PC-3 (cell line): Measurements from ENCODE around the gene DUSP2. TPM values are rescaled to one million over a fixed set of nuclear protein-coding genes. Genes with fewer than 3 reads are reported as not detected.

Experiments
- ATAC-seq: fragments of 200-7000 bp; cut with Tn5 transposase; 2 replicates; pipeline ENCODE4 v1.9.1; 2020; ENCODE audit warnings: mild to moderate bottlenecking, moderate library complexity
- BruUV-seq: library from RNA; stranded (reverse); fragments of 400-500 nt; replicated peaks from 2 replicates; lab custom pipeline; 2021; lab: Mats Ljungman, UMichigan
- CTCF ChIA-PET: fragments of 300-600 bp; sonication (Branson Sonifier 250); formaldehyde crosslinking; loops from one replicate; lab custom pipeline; 2022; ENCODE audit warnings: antibody characterized with exemption; lab: Charles Lee
- POLR2A ChIA-PET: fragments of 300-600 bp; sonication (Branson Sonifier 250); formaldehyde crosslinking; loops from one replicate; lab custom pipeline; 2022; ENCODE audit warnings: antibody characterized with exemption; ENCODE audit not compliant: unreplicated experiment; lab: Charles Lee
- DNase-seq: peaks from one replicate; pipeline ENCODE4 v3.0.0-alpha.2; 2015
- H2AFZ ChIP-seq: fragments of 300-600 bp; sonication (generic); 2 replicates; pipeline ENCODE4 v1.6.0; 2016; ENCODE audit warnings: antibody characterized with exemption, low read length
- H3F3A ChIP-seq: fragments of 300-600 bp; sonication (generic); one replicate; pipeline ENCODE4 v1.6.0; 2017; ENCODE audit warnings: antibody characterized with exemption, low read length, control low read depth, mild to moderate bottlenecking; ENCODE audit not compliant: unreplicated experiment
- H3K27ac ChIP-seq: fragments of 300-600 bp; sonication (generic); 2 replicates; pipeline ENCODE4 v1.5.1; 2016; ENCODE audit warnings: mild to moderate bottlenecking, low read length
- H3K27me3 ChIP-seq: fragments of 300-600 bp; sonication (generic); 2 replicates; pipeline ENCODE4 v1.6.1; 2016; ENCODE audit warnings: low read length, mixed read lengths
- H3K36me3 ChIP-seq: fragments of 300-600 bp; sonication (generic); 2 replicates; pipeline ENCODE4 v1.6.1; 2016; ENCODE audit warnings: low read depth, mixed run types, low read length, mixed read lengths
- H3K4me1 ChIP-seq: fragments of 300-600 bp; sonication (generic); 2 replicates; pipeline ENCODE4 v1.5.1; 2016; ENCODE audit warnings: low read length; ENCODE audit not compliant: insufficient read depth
- H3K4me2 ChIP-seq: fragments of 300-600 bp; sonication (generic); 2 replicates; pipeline ENCODE4 v1.6.0; 2016; ENCODE audit warnings: low read length
- H3K4me3 ChIP-seq: fragments of 300-600 bp; sonication (generic); 2 replicates; pipeline ENCODE4 v1.5.1; 2016; ENCODE audit warnings: mild to moderate bottlenecking, low read length, mixed read lengths
- H3K79me2 ChIP-seq: fragments of 300-600 bp; sonication (generic); 2 replicates; pipeline ENCODE4 v1.6.1; 2017; ENCODE audit warnings: low read length, mixed read lengths
- H3K9ac ChIP-seq: fragments of 300-600 bp; sonication (generic); 2 replicates; pipeline ENCODE4 v1.6.0; 2016; ENCODE audit warnings: mild to moderate bottlenecking, low read length
- H3K9me2 ChIP-seq: fragments of 300-600 bp; sonication (generic); replicated peaks from 2 replicates; pipeline ENCODE4 v1.6.1; 2016; ENCODE audit warnings: mixed run types, low read length, mixed read lengths
- H3K9me3 ChIP-seq: fragments of 300-600 bp; sonication (generic); 2 replicates; pipeline ENCODE4 v1.6.1; 2016; ENCODE audit warnings: low read length, mixed read lengths
- H4K20me1 ChIP-seq: fragments of 300-600 bp; sonication (generic); 2 replicates; pipeline ENCODE4 v1.6.1; 2016; ENCODE audit warnings: low read length, mixed read lengths
- EZH2 ChIP-seq: fragments of 300-600 bp; sonication (generic); IDR thresholded peaks from one replicate; pipeline ENCODE4 v1.6.1; 2017; ENCODE audit warnings: antibody characterized with exemption, mild to moderate bottlenecking, low read length; ENCODE audit not compliant: unreplicated experiment
- EZH2phosphoT487 ChIP-seq: fragments of 300-600 bp; sonication (generic); IDR thresholded peaks from 2 replicates; pipeline ENCODE4 v1.6.1; 2018; ENCODE audit warnings: mild to moderate bottlenecking, antibody characterized with exemption, low read length, borderline replicate concordance
- intact Hi-C: fragments of 100-400 bp; cut with micrococcal nuclease; formaldehyde crosslinking; loops from 2 replicates; pipeline ENCODE4 v1.9.0; 2023
- total RNA-seq: library from RNA; depleted of rRNA; stranded (reverse); fragments of >200 nt; gene quantifications from 2 replicates; pipeline ENCODE4 v1.2.3, GENCODE V29; 2014
- TF ChIP-seq, protein P1 (sequence below): fragments of 300-600 bp; sonication (generic); conservative IDR thresholded peaks from 2 replicates; pipeline ENCODE4 v1.5.1; 2017; ENCODE audit warnings: antibody characterized with exemption, low read depth, mild to moderate bottlenecking, low read length

Gene DUSP2
- total RNA-seq, 1 experiment from 2014 or later = 6.9 TPM

GRCh38 chr2:96148410-96149217 is 3.4 kb upstream of the DUSP2 start:
- no peak overlapping the region for H2AFZ ChIP-seq
- ChIA-PET POLR2A (no interaction called here), CTCF (no interaction called here)
- no peaks in the 10 kb centered on the region for H3K9me2 ChIP-seq
- no peak for TF ChIP-seq EZH2phosphoT487
- TF ChIP-seq, protein P1, sequence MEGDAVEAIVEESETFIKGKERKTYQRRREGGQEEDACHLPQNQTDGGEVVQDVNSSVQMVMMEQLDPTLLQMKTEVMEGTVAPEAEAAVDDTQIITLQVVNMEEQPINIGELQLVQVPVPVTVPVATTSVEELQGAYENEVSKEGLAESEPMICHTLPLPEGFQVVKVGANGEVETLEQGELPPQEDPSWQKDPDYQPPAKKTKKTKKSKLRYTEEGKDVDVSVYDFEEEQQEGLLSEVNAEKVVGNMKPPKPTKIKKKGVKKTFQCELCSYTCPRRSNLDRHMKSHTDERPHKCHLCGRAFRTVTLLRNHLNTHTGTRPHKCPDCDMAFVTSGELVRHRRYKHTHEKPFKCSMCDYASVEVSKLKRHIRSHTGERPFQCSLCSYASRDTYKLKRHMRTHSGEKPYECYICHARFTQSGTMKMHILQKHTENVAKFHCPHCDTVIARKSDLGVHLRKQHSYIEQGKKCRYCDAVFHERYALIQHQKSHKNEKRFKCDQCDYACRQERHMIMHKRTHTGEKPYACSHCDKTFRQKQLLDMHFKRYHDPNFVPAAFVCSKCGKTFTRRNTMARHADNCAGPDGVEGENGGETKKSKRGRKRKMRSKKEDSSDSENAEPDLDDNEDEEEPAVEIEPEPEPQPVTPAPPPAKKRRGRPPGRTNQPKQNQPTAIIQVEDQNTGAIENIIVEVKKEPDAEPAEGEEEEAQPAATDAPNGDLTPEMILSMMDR = no peak
- no peak for TF ChIP-seq EZH2
- H4K20me1 ChIP-seq = no peaks in the 10 kb centered on the region
- H3F3A ChIP-seq = no peaks in the 10 kb centered on the region
- H3K9me3 ChIP-seq = no peaks in the 10 kb centered on the region
- H3K4me1 ChIP-seq = peaks cover 11% of the 10 kb centered on the region
- no peak overlapping the region for H3K4me3 ChIP-seq
- peak; percentile 50 for DNase-seq
- no TSS peak for BruUV-seq
- intact Hi-C loops = no loop called here
- no peaks in the 10 kb centered on the region for H3K27me3 ChIP-seq
- H3K9ac ChIP-seq = no peak overlapping the region
- no peaks in the 10 kb centered on the region for H3K36me3 ChIP-seq
- H3K79me2 ChIP-seq = peaks cover 12% of the 10 kb centered on the region
- no peak overlapping the region for H3K27ac ChIP-seq
- ATAC-seq = peak; percentile 40; the same call in 1 of the 2 replicates
- H3K4me2 ChIP-seq = no peak overlapping the region

DNA sequence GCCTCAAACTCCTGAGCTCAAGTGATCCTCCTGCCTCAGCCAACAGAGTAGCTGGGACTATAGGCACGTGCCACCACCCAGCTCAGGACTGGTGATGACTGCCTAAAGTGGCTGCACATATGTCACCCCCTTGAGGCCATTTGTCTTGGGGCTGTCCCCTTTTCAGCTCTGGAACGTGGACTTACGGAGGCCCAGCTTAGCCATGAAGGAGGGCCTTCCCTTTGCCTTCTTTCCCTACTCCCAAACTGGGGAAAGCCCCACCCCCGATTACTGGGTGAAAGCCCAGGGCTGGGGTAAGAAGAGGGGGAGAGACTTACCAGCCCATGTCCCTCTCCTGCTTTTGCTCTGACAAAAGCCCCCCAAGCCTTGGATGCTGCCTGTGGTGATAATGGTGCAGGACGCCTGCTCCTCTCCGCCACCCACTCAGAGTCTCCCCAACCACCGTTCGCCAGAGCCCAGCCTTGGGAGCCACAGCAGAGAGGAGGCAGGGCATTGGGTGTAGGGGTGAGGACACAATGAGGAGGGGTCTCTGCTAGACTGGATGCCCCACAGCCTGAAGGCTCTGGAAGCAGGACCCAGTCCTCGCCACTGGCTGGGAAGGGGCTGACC is 2.5 kb upstream of the DUSP2 start:
- no TSS peak for BruUV-seq
- ChIA-PET CTCF (no interaction called here), POLR2A (no interaction called here)
- TF ChIP-seq EZH2phosphoT487 (no peak), EZH2 (no peak)
- TF ChIP-seq, protein P1 = no peak
- ATAC-seq (no peak), DNase-seq (no peak)
- no peaks in the 10 kb centered on the region for H3F3A ChIP-seq
- H3K36me3 ChIP-seq = no peaks in the 10 kb centered on the region
- no peak overlapping the region for H3K4me2 ChIP-seq
- no peak overlapping the region for H3K27ac ChIP-seq
- H3K27me3 ChIP-seq = no peaks in the 10 kb centered on the region
- peaks cover 11% of the 10 kb centered on the region for H3K4me1 ChIP-seq
- no peak overlapping the region for H3K4me3 ChIP-seq
- no peaks in the 10 kb centered on the region for H3K9me2 ChIP-seq
- intact Hi-C loops = no loop called here
- H4K20me1 ChIP-seq = no peaks in the 10 kb centered on the region
- H3K9ac ChIP-seq = no peak overlapping the region
- H2AFZ ChIP-seq = no peak overlapping the region
- H3K79me2 ChIP-seq = peaks cover 12% of the 10 kb centered on the region
- no peaks in the 10 kb centered on the region for H3K9me3 ChIP-seq
